ENCODE results near the gene PDE4B.

DNA sequence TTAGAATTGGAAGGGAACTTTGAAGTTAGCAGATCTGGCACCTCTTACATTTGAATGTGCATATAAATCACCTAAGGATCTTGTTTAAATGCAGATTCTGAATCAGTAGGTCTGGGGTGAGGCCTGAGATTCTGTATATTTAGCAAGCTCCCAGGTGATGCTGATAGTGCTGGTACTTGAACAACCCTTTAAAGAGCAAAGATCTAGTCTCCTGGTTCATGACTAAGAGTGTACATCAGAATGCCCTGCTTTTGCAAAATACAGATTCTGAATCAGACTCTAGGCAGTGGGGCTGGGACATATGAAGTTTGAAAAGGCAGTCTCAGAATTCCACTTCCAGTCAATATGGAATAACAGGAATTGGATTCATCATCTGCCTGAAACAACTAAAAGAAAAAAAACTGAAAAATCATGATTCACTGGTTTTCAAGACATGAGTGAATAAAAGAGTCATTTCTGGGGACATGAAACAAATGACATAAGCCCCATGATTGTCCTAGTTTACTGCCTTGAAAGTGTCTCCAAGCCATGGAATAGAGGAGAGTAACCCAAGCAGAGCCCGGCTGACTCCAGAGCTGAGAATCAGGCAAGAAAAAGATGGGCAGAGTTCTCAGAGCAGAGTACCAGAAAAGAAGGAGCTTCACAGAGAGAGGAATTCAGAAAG, 591.7 kb downstream of the PDE4B start:
- TF ChIP-seq TARDBP (IDR thresholded peaks at IDR 0.05) (no peak), ZNF324 (CRISPR knock-in tag; IDR thresholded peaks at IDR 0.05) (no peak), POU5F1 (IDR thresholded peaks at IDR 0.05; ENCODE audit: borderline replicate concordance, low read depth, low read length, partially characterized antibody) (no peak), TBP (optimal IDR thresholded peaks at IDR 0.05; ENCODE audit: low read depth, low read length) (no peak), NCOA4 (IDR thresholded peaks at IDR 0.05; ENCODE audit: partially characterized antibody) (no peak), TAF1 (IDR thresholded peaks at IDR 0.05; ENCODE audit: control insufficient read depth, extremely low read depth, insufficient read depth, low read length, severe bottlenecking) (no peak), ZKSCAN8 (CRISPR knock-in tag; IDR thresholded peaks at IDR 0.05) (no peak), PTRF (tag; IDR thresholded peaks at IDR 0.05) (no peak), GABPB2 (CRISPR knock-in tag; conservative IDR thresholded peaks at IDR 0.05) (no peak), SIN3A (IDR thresholded peaks at IDR 0.05; ENCODE audit: borderline replicate concordance in 2 of 2, control insufficient read depth in 1 of 2, low read depth in 2 of 2, low read length in 2 of 2) (no peak), POLR2A (conservative IDR thresholded peaks at IDR 0.05) (no peak)
- TF ChIP-seq, protein P1, sequence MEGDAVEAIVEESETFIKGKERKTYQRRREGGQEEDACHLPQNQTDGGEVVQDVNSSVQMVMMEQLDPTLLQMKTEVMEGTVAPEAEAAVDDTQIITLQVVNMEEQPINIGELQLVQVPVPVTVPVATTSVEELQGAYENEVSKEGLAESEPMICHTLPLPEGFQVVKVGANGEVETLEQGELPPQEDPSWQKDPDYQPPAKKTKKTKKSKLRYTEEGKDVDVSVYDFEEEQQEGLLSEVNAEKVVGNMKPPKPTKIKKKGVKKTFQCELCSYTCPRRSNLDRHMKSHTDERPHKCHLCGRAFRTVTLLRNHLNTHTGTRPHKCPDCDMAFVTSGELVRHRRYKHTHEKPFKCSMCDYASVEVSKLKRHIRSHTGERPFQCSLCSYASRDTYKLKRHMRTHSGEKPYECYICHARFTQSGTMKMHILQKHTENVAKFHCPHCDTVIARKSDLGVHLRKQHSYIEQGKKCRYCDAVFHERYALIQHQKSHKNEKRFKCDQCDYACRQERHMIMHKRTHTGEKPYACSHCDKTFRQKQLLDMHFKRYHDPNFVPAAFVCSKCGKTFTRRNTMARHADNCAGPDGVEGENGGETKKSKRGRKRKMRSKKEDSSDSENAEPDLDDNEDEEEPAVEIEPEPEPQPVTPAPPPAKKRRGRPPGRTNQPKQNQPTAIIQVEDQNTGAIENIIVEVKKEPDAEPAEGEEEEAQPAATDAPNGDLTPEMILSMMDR (IDR thresholded peaks at IDR 0.05 in 2 of 3, conservative IDR thresholded peaks at IDR 0.05 in 1 of 3; ENCODE audit: insufficient read depth in 2 of 3, low read depth in 1 of 3, low read length in 3 of 3): no peak
- TF ChIP-seq, protein P2, sequence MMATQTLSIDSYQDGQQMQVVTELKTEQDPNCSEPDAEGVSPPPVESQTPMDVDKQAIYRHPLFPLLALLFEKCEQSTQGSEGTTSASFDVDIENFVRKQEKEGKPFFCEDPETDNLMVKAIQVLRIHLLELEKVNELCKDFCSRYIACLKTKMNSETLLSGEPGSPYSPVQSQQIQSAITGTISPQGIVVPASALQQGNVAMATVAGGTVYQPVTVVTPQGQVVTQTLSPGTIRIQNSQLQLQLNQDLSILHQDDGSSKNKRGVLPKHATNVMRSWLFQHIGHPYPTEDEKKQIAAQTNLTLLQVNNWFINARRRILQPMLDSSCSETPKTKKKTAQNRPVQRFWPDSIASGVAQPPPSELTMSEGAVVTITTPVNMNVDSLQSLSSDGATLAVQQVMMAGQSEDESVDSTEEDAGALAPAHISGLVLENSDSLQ (IDR thresholded peaks at IDR 0.05): no peak
- TF ChIP-seq, protein P3, sequence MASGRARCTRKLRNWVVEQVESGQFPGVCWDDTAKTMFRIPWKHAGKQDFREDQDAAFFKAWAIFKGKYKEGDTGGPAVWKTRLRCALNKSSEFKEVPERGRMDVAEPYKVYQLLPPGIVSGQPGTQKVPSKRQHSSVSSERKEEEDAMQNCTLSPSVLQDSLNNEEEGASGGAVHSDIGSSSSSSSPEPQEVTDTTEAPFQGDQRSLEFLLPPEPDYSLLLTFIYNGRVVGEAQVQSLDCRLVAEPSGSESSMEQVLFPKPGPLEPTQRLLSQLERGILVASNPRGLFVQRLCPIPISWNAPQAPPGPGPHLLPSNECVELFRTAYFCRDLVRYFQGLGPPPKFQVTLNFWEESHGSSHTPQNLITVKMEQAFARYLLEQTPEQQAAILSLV (tag; IDR thresholded peaks at IDR 0.05): no peak
